DMS79 treated with DMSO at 0.1 percent for 48 hours (cell line): ENCODE data around the gene DOCK1.

Source experiments
- DNase-seq: peaks from one replicate; lab custom pipeline; 2025; lab: John Stamatoyannopoulos, UW

Gene DOCK1

DNA sequence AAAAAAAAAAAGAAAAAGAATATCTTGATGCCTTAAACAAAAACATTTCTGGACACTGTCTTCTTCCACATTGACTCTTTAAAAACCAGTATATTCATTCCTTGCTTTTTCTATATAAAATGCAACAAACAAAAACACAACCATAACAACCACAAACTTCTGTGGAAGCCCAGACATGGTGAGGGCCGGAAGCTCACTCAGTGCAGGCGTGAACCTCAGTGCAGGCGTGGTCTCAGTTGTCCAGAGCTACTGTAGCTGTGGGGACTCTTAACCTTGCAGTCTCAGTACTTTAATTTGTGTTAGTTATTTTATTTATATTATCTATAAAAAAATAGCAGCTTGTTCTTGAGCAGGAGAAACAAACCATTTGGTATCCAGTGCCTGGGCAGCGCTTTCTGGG, 131.8 kb downstream of the DOCK1 start:
- DNase-seq, result no peak

DNA sequence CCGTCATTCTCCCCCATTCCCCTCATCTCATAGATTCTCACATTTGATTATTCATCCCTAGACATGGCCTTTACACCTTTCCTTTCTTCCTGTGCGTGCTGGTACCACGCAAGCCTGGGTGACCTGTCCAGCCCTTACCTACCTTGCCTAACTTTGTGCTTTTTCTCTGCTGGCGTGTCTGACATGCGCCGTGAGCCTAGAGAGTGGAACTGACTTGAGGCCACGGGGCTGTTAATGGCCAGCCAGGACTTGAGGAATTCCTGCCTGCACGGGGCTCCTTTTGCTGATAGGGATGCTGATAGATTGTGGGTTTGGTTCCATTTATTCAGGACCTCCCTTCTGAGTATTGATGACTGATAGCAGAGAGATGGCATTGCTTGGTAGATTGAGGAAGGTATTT, 134.2 kb downstream of the DOCK1 start:
- no peak for DNase-seq

DNA sequence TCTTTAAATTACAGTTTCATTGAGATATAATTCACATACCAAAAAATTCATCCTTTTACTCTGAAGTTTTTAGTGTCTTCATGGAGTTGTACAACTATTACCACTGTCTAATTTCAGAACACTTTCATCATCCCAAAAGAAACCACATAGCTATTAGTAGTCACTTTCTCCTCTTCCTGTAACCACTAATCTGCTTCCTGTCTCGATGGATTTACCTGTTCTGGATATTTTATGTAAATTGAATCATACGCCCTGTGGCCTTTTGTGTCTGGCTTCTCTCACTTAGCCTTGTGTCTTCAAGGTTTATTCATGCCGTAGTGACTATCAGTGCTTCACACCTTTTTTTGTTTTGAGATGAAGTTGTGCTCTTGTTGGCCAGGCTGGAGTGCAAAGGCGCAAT, 135.5 kb downstream of the DOCK1 start:
- no peak for DNase-seq

DNA sequence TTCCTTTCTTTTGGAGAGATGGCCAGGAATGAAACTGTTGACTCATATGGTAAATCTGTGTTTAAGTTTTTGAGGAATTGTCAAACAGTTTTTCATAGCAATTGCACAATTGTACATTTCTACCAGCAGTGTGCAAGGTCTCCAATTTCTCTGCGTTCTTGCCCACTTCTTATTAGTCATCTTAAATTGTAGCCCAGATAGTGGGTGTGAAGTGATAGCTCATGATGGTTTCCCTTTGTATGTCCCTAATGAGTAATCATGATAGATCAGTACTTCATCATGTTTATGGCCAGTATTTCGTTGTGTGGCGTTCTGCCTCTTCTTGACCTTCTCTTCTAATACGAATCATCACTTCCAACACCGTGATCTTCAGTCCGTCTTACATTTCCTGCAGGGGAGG, 136.3 kb downstream of the DOCK1 start:
- no peak for DNase-seq

GRCh38 chr10:127043301-127043700, 138.1 kb downstream of the DOCK1 start:
- no peak for DNase-seq

- DNase-seq, result peak; percentile 72
Observed at GRCh38 chr10:127044186-127044585, 139.0 kb downstream of the DOCK1 start.

GRCh38 chr10:127046975-127047877, 142.0 kb downstream of the DOCK1 start:
- no peak for DNase-seq

DNA sequence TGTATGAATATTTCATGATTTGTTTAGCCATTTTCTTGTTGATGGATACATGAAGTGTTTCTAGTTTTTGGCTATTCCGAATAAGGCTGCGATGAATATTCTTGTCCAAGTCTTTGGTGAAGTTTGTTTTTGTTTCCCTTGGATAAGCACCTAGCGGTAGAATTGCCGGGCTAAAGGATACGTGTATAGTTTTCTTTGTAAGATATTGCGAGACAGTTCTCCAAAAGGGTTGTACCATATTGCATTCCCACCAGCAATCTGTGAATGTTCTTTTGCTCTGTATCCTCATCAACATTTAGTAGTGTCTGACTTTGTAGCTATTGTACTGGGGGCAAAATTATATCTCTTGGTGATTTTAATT, 142.6 kb downstream of the DOCK1 start:
- no peak for DNase-seq

DNA sequence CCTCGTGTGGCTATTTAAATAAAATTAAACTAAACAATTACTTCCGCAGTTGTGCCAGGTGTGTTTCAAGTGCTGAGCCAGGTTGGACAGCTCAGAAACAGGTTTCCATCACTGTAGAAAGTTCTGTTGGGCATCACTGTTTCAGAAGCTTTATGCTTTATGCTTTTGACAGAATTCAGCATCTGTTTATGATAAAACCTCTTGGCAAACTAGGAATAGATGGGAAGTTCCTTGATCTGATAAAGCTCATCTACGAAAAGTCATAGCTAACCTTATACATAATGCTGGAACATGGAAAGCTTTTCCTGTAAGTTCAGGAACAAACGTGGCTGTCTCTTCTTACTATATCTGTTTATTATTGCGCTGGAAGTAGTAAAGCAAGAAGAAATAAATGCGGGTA, 143.4 kb downstream of the DOCK1 start:
- no peak for DNase-seq

DNA sequence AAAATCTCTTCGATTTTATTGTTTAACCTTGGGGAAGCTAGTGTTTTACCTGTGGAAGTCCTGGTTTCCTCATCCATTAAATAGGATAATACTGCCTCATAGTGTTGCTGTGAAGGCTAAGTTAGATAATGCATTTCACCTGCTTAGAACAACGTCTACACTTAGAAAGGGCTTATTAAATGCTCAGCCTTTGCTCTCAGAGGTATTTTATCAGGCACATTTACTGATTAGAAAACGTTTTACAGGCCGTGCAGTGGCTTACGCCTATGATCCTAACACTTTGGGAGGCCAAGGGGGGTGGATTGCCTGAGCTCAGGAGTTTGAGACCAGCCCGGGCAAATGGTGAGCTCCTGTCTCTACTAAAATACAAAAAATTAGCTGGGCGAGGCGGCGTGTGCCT, 146.8 kb downstream of the DOCK1 start:
- no peak for DNase-seq

DNA sequence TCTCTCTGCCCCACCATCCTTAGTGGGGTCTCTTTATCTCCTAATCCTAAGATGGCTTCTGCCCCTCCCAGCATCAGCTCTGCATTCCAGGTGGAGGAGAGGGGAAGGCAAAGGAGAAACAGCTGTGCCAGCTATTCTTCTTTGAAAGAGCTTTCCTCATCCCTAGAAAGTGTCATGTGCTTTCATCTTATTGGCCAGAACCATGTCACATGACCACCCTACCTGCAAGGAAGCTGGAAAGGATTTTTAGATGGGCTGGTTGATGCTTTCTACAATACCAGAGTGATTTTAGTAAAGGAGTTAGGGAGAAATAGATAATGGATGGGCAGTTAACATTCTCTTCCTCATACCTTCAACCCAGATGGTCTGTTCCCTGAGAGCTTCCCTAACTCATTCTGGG, 150.0 kb downstream of the DOCK1 start:
- DNase-seq, result no peak

- no peak for DNase-seq
Observed at GRCh38 chr10:127059314-127059713, 154.1 kb downstream of the DOCK1 start.

DNA sequence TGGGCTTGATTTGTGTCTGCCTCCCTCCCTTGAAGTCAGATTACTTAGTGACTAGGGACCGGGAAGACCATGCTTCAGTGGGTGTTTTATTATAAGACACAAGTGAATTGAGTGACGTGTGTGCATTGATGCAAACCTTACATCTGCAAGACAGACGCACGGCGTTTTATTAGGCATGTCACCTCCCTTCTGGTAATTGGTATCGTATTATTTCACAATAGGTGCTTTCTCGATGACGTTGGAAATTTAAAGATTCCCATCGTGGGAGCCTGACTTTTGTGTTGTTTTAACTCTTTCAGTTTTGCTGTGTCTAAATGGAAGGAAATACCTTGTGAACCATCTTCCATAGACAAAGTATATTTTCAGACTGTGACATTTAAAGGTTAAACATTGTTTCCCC, 158.5 kb downstream of the DOCK1 start:
- DNase-seq, result no peak

DNA sequence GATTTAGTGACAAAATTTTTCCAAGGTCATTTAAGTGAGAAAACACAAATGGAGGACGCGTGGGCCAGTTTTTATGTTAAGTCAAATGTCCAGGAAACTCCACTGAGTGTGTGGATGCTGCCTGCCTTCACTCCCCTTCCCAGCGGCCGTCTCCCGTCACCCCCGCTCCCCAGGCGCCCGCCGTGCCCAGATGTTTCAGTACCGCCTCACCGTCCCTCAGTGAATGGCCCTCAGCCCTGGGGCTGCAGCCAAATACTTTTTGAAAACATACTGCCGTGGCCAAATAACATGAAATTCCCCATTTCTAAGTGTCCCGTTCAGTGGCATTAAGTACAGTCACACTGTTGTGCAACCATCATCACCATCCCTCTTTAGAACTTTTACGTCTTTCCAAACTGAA, 159.2 kb downstream of the DOCK1 start:
- DNase-seq, result no peak

- DNase-seq, result no peak
Observed at GRCh38 chr10:127067542-127068194, 162.4 kb downstream of the DOCK1 start.

DNA sequence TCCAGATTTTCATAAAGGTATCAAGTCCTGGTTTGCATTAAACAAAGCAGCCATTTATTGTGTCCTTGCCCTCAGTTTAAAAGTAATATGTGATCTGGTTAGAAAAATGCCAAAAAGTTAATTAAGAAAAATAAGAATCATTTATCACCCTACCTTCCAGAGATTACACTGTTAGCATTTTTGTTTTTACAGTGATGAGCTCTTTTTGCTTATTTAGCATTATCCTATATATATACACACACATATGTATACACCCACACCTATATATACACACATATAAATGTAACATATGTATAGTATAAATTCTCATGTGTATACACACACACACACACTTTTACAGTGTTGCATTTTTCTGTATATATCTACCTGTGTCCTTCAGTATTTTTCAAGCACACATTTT, 163.3 kb downstream of the DOCK1 start:
- DNase-seq, result no peak

DNA sequence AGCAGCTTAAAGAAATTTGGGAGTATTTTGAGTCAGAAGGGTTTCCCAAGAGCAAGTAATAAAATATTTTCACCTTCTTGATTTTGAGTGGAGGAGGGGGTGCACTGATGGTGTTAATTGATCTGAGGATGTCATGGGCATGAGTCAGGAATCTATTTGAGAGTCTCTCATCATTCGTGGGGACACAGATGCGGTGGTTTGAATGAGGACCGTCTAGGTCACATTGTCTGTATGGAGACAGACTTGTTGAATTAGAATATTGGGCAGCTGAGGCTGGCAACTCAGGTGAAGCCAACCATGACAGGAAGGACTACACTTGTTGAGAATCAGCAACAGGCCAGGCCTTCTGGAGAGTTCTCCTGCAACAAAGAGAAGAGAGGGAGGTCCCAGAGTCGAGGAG, 164.2 kb downstream of the DOCK1 start:
- peak; percentile 62 for DNase-seq

- peak; percentile 41 for DNase-seq
Observed at GRCh38 chr10:127071126-127071525, 165.9 kb downstream of the DOCK1 start.

- no peak for DNase-seq
Observed at GRCh38 chr10:127073666-127074065, 168.4 kb downstream of the DOCK1 start.

DNA sequence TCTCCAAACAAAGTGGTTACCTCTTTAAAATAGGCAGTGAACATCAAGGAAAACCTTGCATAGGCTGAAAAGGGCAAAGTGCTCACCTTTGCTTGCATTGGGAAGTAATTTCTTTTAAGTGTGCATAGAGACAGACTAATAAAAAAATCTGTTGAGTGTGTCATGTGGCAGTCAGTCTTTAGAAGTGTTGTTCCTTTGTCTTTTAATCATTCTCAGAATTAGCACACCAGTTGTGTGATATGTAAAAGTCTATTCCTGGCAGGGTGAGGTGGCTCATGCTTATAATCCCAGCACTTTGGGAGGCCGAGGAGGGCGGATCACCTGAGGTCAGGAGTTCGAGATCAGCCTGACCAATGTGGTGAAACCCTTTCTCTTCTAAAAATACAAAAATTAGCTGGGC, 174.2 kb downstream of the DOCK1 start:
- DNase-seq, result no peak

DNA sequence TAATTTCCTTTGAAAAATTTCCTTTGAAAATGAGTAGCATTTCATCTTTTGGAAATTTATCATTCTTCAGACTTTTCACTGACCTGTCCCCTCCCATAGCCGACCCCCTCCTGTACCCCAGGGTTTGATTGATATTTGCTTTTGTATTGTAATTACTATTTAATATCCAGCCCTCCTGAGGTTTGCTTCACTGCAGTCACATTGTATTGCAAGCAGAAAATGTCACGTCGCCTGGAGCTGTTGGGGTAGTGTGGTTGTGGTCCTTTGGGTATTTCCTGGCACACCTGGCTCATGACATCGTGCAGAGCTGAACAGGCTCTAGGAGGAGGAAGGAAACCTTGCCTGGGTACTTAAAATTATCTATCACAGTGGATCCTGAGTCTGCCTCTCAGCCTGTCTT, 175.1 kb downstream of the DOCK1 start:
- no peak for DNase-seq

DNA sequence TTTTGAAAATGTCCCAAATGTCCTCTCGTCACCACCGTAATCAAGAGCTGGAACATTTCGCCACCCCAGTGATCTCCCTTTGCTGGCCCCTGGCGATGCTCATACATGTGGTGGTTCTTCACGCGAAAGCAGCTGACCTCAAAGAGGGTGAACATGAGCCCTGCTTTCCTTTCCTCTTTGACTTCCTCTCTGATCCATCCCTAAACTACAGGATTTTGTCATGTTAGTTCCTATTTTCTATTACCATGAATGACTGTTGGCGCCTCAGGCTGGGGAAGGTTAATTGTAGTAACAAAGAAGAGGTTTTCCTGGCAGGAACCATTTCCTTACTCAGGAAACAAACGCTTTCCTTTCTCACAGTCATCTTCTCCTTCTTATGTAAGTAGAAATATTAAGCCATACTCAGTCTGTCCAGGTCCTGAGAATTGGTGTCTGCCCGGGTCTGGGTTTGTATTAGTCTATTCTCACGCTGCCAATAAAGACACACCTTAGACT, 176.7 kb downstream of the DOCK1 start:
- DNase-seq, result no peak

DNA sequence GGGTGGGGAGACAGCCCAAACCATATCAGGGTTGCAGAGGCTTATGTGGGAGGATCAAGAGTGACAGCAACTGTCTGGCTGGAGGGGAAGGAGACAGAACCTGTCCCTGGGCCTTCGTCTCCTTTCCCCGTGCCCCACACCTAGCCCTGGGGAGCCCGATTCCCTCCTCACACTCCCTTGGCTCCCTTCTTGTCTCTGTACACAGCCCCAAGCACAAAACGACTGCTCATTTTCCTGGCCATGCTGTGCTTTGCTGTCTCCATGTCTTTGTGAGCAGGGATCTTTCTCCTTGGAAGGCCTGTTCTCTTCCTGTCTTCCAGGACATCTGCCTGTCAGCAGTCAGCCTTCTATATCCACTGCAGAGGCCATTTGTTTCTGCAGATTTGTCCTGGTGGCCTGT, 177.4 kb downstream of the DOCK1 start:
- no peak for DNase-seq

GRCh38 chr10:127085957-127086356, 180.7 kb downstream of the DOCK1 start:
- no peak for DNase-seq
